GM12872 (cell line): ENCODE measurements around the gene MFSD2B.

Experiments
- CTCF ChIP-seq: IDR thresholded peaks from 3 replicates; pipeline ENCODE4 v1.5.1; 2011; ENCODE audit warnings: low read depth, mild to moderate bottlenecking, low read length, moderate library complexity; ENCODE audit not compliant: insufficient read depth

MFSD2B gene

GRCh38 chr2:24021122-24021998, 11.5 kb downstream of the MFSD2B start:
- peak; percentile 66 for TF ChIP-seq CTCF

GRCh38 chr2:24022324-24022974, 12.6 kb downstream of the MFSD2B start:
- no peak for TF ChIP-seq CTCF

GRCh38 chr2:24022975-24023575, 13.2 kb downstream of the MFSD2B start:
- TF ChIP-seq CTCF, result no peak

GRCh38 chr2:24024018-24024417, 14.1 kb downstream of the MFSD2B start:
- TF ChIP-seq CTCF, result no peak

GRCh38 chr2:24024996-24025663, 15.2 kb downstream of the MFSD2B start:
- TF ChIP-seq CTCF, result no peak

- no peak for TF ChIP-seq CTCF
These were observed 16.3 kb downstream of the MFSD2B start for GRCh38 chr2:24026233-24026632.

GRCh38 chr2:24038786-24039499, 29.1 kb downstream of the MFSD2B start:
- no peak for TF ChIP-seq CTCF
